Measurements from ENCODE around the gene MAL. TPM values are rescaled to one million over a fixed set of nuclear protein-coding genes. Genes with fewer than 3 reads are reported as not detected.

MAL gene
- total RNA-seq: 1 to 10 TPM in 1 of 4 donors, under 1 TPM in 1, not detected in 2; 0.93 to 4.7 TPM

DNA sequence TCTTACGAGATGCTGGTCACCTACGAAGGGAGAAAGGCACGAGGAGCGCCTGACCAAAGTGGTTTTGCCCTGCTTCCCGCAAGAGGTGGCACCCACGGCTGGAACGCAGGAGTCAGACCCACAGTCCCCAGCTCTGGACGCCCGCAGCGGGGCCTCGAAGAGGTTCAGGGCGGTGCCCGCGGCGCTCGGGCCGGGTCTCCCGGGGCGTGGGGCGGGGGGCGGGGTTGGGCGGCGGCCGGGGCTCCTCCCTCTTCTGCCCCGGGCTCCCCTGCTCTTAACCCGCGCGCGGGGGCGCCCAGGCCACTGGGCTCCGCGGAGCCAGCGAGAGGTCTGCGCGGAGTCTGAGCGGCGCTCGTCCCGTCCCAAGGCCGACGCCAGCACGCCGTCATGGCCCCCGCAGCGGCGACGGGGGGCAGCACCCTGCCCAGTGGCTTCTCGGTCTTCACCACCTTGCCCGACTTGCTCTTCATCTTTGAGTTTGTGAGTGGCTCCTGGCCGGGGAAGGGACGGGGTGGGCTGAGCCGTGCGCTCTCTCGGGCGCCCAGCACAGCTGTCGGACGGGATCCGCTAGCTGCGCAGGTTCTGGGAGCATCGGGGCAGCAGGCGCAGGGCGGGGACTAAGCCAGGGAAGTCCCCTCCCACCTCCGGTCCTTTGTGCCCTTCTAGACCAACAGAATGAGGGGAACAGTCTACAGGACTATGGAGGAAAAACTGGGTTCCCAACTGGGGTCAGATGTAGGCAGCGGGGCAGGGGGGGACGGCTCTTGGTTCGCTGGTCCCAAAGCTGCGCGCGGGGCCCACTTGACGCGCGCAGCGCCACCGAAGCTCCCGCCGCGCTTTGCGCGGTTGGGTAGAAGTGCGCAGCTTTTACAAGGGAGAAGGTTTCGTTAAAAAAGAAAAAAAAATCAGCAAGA lies at the start of gene MAL:
MAL (plus strand) TSS at position 303 of the 914 bp plus-strand sequence; CDS start at position 388, 85 bp downstream.
- ATAC-seq (ENCODE audit: low FRiP score): no peak
- TF ChIP-seq, protein P1, sequence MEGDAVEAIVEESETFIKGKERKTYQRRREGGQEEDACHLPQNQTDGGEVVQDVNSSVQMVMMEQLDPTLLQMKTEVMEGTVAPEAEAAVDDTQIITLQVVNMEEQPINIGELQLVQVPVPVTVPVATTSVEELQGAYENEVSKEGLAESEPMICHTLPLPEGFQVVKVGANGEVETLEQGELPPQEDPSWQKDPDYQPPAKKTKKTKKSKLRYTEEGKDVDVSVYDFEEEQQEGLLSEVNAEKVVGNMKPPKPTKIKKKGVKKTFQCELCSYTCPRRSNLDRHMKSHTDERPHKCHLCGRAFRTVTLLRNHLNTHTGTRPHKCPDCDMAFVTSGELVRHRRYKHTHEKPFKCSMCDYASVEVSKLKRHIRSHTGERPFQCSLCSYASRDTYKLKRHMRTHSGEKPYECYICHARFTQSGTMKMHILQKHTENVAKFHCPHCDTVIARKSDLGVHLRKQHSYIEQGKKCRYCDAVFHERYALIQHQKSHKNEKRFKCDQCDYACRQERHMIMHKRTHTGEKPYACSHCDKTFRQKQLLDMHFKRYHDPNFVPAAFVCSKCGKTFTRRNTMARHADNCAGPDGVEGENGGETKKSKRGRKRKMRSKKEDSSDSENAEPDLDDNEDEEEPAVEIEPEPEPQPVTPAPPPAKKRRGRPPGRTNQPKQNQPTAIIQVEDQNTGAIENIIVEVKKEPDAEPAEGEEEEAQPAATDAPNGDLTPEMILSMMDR (IDR thresholded peaks at IDR 0.05): no peak

GRCh38 chr2:94977826-94978225 lies 47.7 kb upstream of the MAL start:
- ATAC-seq (ENCODE audit: low FRiP score) (no peak), DNase-seq (ENCODE audit: low spot score) (no peak)
- TF ChIP-seq, protein P1 (IDR thresholded peaks at IDR 0.05): no peak

More for the DNA sequence above, at the start of gene MAL:
- no peak for DNase-seq (ENCODE audit: low spot score)

DNA sequence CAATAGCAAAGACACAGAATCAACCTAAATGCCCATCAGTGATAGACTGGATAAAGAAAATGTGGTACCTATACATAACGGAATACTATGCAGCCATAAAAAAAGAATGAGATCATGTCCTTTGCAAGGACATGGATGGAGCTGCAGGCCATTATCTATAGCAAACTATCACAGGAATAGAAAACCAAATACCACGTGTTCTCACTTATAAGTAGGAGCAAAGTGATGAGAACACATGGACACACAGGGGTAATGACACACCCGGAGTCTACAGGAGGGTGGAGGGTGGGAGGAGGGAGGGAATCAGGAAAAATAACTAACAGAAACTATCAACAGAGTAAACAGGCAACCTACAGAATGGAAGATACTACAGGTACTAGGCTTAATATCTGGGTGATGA lies 46.6 kb upstream of the MAL start:
- DNase-seq (ENCODE audit: low spot score) (no peak), ATAC-seq (ENCODE audit: low FRiP score) (no peak)
- TF ChIP-seq, protein P1 (IDR thresholded peaks at IDR 0.05): no peak

- TF ChIP-seq, protein P1 (IDR thresholded peaks at IDR 0.05): no peak
- no peak for DNase-seq (ENCODE audit: low spot score)
- ATAC-seq (ENCODE audit: low FRiP score): no peak
Observed at GRCh38 chr2:94979406-94980375, 45.8 kb upstream of the MAL start.

DNA sequence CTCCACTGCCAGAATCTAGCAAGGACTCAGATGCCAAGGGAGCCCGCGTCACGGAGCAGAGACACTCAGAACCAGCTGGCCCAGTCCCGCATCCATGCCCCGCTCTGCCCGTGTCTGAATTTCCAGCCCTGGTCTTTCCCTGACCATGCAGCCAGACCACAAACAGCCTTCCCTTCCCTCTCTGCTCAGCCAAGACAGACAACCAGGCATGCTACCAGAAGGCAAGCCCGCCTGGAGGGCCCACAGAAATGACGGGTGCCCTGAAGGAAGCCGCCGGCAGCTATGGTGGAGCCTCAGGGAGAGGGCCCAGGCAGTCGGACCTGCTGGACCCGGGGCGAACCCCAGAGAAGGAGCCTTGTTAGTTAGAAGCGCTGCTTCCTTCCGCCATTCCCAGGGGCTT lies 45.1 kb upstream of the MAL start:
- no peak for DNase-seq (ENCODE audit: low spot score)
- TF ChIP-seq, protein P1 (IDR thresholded peaks at IDR 0.05): no peak
- ATAC-seq (ENCODE audit: low FRiP score): no peak

- TF ChIP-seq, protein P1 (IDR thresholded peaks at IDR 0.05): no peak
- ATAC-seq (ENCODE audit: low FRiP score) (no peak), DNase-seq (ENCODE audit: low spot score) (no peak)
Observed at GRCh38 chr2:94982156-94982555, 43.4 kb upstream of the MAL start.
